8988T (cell line): Measurements from ENCODE around the gene CTSL.

Source experiments
- DNase-seq: peaks from one replicate; pipeline ENCODE4 v3.0.0; 2011

Gene CTSL

GRCh38 chr9:87765521-87765920, 39.6 kb downstream of the CTSL start:
- DNase-seq = no peak

- DNase-seq = no peak
Measured at GRCh38 chr9:87766697-87767096, 40.8 kb downstream of the CTSL start.

- no peak for DNase-seq
Measured at GRCh38 chr9:87770616-87771315, 44.8 kb downstream of the CTSL start.

GRCh38 chr9:87771316-87772006, 45.5 kb downstream of the CTSL start:
- no peak for DNase-seq

DNA sequence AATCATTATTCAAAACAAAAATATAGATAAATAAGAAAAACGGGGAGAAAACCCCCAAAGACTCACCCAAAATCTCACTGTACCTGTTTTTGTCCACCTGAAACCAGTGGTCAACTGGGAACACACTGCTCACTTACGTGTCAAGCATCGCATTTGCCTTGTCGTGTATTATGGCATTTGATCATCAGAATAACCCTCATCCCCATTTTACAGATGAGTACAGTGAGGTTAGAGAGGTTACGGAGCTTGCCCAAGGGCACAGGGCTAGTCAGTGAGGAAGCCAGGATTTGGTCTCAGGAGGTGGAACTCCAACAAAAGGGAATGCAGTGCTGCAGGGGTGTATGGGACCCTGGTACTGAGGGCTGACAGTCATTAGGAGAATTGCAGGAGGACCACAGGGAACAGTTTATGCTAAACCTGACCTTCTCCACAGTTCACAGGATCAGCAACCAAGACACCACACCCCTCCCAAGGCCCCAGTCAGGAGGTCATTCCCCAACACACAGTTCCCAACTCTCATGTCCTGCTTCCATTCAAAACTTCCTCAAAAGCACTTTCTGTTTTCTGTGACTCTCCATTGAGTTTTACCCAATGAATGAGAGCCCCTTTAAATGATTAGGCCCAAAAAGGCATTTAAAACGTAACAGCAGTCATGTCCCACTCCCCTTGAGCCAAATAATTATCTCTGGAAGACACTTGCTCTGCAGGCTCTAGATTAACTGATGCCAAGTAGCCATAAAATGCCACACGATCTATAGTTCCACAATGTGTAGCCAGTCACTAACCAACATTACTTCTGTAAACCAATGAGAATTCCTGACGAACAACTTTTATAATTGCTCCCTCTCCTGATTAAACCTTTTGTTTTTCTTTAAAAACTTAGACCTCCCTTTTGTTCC, 50.8 kb downstream of the CTSL start:
- DNase-seq = no peak

DNA sequence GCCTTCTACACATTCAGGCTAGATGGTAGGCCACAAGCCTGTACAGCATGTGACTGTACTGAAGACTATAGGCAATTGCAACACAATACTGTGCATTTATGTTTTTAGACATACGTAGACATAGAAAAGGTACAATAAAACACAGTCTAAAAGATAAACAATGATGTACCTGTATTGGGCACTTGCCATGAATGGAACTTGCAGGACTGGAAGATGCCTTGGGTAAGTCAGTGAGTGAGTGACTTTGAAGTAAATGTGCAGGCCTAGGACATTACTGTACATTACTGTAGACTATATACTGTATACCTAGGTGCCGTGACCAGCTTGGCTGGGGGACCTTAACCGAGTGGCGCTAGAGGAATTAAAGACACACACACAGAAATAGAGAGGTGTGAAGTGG, 53.1 kb downstream of the CTSL start:
- DNase-seq = no peak
